ENCODE measurements around the gene OLFML1.

Gene OLFML1

DNA sequence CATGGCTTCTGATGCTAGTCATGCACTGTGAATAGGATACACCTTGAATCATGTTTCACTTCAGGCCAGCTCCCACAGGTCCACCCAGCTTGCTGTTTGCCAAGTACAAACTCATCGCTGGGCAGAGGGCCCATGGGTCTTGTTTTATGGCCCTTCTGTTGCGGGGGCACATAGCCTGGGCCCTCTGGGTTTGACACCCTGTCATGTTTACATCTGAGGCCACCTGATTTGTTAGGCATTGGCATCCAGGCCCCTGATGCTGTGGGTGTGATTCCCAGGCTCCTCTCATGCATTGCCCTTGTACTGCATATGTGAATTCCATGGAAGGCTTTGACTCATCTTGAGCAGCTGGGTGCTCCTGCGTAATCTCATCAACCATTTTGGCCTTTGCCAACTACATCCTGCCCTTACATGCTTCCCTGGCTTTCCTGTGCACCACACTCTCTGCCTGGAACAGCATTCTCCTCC lies 61.1 kb downstream of the OLFML1 start:
- peak; percentile 25 for DNase-seq (ENCODE audit: low spot score)
- TF ChIP-seq, protein P1, sequence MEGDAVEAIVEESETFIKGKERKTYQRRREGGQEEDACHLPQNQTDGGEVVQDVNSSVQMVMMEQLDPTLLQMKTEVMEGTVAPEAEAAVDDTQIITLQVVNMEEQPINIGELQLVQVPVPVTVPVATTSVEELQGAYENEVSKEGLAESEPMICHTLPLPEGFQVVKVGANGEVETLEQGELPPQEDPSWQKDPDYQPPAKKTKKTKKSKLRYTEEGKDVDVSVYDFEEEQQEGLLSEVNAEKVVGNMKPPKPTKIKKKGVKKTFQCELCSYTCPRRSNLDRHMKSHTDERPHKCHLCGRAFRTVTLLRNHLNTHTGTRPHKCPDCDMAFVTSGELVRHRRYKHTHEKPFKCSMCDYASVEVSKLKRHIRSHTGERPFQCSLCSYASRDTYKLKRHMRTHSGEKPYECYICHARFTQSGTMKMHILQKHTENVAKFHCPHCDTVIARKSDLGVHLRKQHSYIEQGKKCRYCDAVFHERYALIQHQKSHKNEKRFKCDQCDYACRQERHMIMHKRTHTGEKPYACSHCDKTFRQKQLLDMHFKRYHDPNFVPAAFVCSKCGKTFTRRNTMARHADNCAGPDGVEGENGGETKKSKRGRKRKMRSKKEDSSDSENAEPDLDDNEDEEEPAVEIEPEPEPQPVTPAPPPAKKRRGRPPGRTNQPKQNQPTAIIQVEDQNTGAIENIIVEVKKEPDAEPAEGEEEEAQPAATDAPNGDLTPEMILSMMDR (conservative IDR thresholded peaks at IDR 0.05; ENCODE audit: low read depth) = no peak
- ChIA-PET POLR2A (ENCODE audit: low non-redundant PET) (no interaction called here), CTCF (interaction anchor here (1.2 kb wide), 1 partner anchor 25 kb away, joined by 3 read pairs; no protein-coding TSS in a partner anchor)
- H3K27ac ChIP-seq = peak overlapping the region; percentile 83

DNA sequence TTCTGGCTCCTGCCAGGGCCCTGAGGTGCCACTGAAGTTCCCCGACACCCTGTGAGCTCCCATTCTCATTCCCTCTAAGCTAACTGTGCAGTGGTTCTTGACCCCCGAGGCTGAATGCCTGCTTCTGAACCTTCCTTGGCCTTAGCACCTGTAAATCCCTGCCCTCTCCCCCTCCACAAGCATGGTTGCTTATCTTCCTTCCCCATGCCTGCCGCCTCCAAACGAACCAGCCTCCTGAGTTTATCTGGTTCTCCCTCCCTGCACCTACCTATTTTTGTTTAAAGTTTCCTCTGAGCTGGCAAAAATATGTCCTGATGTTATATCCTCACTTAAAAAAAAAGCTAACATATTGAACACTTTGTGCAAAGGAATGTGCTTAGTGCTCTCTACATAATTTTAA lies 62.4 kb downstream of the OLFML1 start:
- TF ChIP-seq, protein P1 (conservative IDR thresholded peaks at IDR 0.05; ENCODE audit: low read depth) = no peak
- no peak for DNase-seq (ENCODE audit: low spot score)
- CTCF ChIA-PET = no interaction called here
- H3K27ac ChIP-seq = peak overlapping the region; percentile 83
- POLR2A ChIA-PET (ENCODE audit: low non-redundant PET) = no interaction called here

DNA sequence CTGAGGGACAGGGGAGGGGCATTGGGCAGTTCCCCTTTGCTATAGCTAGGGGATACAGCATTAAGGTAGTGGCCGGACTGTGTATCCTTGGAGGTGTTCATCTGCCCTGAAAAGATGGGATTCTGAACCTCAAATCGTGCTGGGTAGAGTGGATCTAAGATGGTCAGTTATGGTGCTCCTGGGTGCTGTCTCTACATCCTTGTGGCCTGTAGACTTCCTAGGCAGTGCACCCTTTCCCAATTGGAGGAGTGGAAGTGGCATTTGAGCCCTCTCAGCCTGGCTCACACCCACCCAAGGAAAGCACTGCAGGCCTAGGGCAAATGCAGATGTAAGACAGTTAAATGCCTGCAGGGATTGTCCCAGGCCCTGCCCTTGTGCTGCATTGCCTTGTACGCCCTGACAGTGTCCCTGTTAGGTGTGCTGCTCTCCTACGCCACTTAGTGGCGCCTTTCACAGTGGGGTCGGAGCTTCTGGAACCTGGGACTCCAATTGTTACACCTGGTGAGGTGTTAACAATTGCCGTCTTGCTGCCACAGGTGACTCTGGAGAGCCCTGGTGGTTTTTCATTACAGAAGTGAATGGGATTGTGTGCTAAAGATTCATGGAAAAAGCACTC lies 63.5 kb downstream of the OLFML1 start:
- H3K27ac ChIP-seq = no peak overlapping the region
- POLR2A ChIA-PET (ENCODE audit: low non-redundant PET) = no interaction called here
- no peak for DNase-seq (ENCODE audit: low spot score)
- CTCF ChIA-PET = interaction anchor here (0.6 kb wide), 1 partner anchor 22 kb away, joined by 4 read pairs; no protein-coding TSS in a partner anchor
- TF ChIP-seq, protein P1 (conservative IDR thresholded peaks at IDR 0.05; ENCODE audit: low read depth) = no peak

DNA sequence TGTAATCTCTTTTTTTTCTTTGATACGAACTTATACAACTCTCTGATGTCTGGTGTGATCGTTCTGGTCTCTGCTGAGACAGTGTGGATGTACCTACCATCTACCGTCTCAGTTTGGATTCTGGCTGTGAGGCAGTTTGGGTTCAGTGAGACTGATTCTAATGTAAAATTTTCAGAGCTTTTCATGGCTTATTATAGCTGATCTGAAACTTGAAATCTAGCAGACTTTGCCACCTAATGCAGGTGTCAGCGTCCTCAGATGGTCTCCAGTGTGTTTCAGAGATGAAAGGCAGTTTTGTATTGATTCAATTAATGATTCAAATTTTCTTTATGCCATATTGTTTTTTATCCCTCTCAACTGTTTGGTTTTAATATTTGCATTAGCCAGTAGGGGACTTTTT lies 64.4 kb downstream of the OLFML1 start:
- no peak for DNase-seq (ENCODE audit: low spot score)
- TF ChIP-seq, protein P1 (conservative IDR thresholded peaks at IDR 0.05; ENCODE audit: low read depth) = no peak
- H3K27ac ChIP-seq = no peak overlapping the region
- ChIA-PET POLR2A (ENCODE audit: low non-redundant PET) (no interaction called here), CTCF (no interaction called here)

DNA sequence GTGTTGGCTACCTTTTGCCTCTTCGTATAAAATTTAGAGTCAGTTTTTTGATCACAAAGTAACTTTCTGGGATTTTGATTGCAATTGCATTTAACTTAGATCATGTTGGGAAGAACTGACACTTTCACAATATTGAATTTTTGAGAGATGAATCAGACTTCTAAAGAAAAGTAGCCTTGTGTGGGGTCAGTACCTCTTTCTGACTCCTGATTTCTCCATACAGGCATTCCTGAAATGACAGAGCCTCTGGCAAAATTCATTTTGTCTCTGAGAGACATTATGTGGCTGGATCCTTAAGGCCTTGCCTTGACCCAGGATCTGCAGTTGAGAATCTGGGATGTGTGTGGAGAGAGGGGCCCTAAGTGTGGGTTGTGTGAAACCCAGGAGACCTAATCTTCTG lies 66.3 kb downstream of the OLFML1 start:
- peak; percentile 14 for DNase-seq (ENCODE audit: low spot score)
- ChIA-PET CTCF (no interaction called here), POLR2A (ENCODE audit: low non-redundant PET) (no interaction called here)
- TF ChIP-seq, protein P1 (conservative IDR thresholded peaks at IDR 0.05; ENCODE audit: low read depth) = no peak
- H3K27ac ChIP-seq = no peak overlapping the region

DNA sequence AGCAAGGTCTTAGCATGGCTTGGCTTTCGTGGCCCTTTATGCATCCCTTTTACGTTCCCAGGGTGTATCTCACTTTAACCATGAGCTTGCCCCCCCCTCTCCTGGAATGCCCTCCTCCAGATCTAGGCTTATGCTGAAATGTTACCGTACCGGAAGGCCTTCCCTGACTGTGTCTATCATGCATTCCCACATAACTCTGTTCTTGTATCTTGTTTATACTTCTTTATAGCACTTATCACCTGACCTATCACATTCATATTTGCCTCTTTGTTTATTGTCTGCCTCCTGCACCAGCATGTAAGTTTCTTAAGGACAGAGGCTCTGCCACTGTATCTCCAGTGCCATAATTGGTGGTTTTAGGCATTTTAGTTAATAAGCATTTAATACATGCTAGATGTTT lies 67.4 kb downstream of the OLFML1 start:
- ChIA-PET POLR2A (ENCODE audit: low non-redundant PET) (no interaction called here), CTCF (no interaction called here)
- TF ChIP-seq, protein P1 (conservative IDR thresholded peaks at IDR 0.05; ENCODE audit: low read depth) = no peak
- no peak overlapping the region for H3K27ac ChIP-seq
- DNase-seq (ENCODE audit: low spot score) = no peak

All from RWPE1 (cell line).